Right renal cortex interstitium (tissue), 3 donors: ENCODE results near the gene ZFHX3. TPM values are rescaled to one million over a fixed set of nuclear protein-coding genes. Genes with fewer than 3 reads are reported as not detected.

Experiments used
- DNase-seq, 3 donors: peaks; one replicate each; pipeline ENCODE4 v3.0.0-alpha.2; 2013; ENCODE audit warnings: low read depth in 3 of 3, low spot score in 2 of 3
- polyA plus RNA-seq, 3 donors: library from polyadenylated mRNA; unstranded; fragments of 120-200 nt; gene quantifications; one replicate each; pipeline ENCODE4 v1.2.1, GENCODE V29; 2013; ENCODE audit not compliant: insufficient read length in 3 of 3

The ZFHX3 gene
- polyA plus RNA-seq, 3 donors: 16.5 to 18.9 (median 18.7) TPM

DNA sequence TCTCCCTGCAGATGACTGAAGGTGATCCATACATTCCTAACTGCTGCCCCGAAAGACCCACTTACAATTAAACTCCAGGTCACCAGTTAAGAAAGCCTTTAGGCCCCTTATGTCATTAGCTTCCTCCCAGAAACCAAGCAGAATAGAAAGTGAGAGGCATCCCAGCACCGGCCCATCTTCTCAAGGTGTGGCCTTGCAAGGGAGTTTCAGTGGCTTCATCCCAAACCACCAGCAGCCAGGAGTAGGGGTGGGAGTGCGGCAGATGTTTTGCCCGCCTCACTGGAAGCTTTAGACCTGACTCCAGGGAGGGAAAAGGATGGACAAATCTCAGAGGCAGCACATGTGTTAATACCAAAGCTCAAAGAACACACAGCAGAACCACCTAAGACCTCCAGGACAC lies 5.1 kb downstream of the ZFHX3 start:
- DNase-seq: no peak

DNA sequence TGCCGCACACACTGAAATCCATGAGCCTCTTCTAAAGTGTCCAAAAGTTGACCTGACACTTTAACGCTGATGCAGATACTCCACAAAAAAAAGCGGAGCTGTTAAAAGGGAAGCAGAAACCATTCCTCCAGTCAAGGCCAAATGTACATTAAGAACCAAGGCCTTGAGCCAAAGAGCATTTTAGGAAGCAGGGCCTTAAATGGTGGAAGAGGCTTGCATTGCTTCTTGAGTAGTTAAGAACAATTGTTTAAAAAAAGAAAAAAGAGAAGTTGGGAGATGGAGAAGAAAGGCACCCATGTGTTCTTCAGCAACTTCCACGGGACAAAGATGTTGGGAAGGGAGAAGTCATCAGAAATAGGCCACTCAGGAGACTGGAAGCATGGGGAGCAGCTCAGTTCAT lies 6.3 kb downstream of the ZFHX3 start:
- no peak for DNase-seq

DNA sequence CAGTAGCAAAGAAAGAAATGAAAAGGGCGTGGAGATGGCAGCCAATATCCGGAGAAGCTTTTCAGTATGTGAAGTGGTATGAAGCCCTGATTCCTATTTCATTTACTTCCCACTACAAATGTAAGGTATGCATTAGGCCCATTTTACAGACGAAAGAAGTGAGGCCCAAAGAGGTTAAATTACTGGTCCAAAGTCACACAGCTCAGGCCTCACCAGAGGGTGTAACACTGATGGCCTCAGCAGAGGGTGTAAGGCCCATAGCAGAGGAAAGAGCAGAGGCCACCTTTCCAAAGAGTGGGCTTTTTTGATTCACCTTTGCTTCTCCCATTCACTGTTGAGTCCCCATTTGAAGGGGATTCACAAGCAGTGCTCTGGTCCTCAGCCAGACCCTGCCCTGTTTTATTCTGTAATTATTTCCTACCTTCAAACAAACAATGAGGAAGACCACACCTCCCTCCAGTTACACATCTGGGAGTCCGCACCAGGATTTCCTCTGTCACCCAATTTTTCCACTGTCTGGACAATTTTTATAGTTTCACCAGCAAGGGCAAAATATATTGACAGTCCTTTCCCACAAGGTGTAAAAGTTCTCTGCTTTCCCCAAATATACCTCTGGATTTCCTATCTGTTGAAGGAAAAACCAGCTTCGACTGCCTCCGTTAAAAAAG lies 7.1 kb downstream of the ZFHX3 start:
- DNase-seq: no peak

DNA sequence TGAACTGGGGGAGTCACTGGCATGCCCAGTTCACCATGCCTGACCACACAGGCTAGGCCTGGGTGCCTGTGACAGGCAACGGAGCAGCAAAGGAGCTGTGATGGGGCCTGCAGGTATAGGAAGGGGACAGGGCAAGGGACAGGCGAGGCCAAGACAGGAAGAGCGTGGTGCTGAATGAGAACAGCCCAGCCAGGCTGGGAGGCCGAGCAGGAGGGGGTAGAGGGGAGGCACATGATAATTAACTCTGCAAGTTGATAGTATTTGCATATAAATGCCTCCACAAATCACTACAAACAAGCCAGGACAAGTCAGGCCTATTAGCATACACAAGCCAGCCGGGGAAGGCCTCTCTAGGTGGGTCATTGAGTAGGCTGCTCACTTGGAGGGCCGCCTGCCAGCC lies 7.8 kb downstream of the ZFHX3 start:
- no peak for DNase-seq

DNA sequence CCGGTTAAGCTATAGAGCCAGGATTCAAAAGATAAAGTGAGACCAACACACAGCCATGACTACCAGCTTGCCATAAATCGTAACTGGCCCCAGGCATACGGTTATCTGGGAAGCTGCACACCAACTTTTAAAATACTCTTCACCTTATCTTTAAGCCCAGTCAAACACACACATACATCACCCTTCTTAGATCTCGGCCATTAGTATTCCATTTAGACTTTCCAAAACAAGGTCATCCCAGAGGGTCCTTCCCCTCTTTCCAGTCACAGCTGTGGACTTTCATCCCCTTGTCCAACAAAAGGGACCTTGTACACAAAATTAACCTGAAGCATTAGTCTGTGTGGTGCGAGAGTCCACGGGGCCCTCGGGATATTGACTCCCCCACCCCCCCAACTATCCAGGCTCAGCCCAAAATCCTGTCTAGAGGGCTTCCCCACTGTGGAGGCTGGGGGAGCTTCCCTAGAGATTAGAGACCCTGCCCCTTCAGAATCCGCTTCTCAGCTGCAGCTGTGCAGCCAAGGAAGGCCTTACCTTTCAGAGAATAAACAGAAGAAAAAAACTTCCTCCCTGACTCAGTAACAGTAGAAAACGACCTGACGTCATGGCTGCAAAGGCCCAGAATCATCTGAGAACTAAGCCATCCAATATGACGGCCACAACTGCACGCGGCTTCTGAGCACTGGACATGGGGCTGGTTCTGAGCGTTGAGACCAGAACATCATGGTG lies 9.9 kb downstream of the ZFHX3 start:
- no peak for DNase-seq

DNA sequence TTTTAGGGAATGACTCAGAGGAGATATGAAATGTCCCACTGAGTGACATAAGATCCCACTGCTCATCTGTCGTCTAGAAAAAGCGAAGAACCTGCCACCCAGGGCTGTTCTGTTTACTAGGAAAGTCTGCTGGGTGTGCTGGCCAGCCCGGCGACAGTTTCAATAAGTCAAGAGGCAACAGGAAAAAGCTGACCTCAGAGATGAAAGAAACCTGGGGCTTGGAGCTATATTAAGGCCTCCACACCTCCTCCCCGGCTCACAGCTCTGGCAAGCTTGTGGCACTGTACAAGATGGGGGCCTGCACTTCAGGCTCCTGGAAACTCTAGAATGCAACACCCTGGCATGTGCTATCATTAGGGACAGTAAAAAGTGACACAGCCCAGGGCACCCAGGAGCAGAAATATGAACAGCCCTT lies 10.6 kb downstream of the ZFHX3 start:
- no peak for DNase-seq

DNA sequence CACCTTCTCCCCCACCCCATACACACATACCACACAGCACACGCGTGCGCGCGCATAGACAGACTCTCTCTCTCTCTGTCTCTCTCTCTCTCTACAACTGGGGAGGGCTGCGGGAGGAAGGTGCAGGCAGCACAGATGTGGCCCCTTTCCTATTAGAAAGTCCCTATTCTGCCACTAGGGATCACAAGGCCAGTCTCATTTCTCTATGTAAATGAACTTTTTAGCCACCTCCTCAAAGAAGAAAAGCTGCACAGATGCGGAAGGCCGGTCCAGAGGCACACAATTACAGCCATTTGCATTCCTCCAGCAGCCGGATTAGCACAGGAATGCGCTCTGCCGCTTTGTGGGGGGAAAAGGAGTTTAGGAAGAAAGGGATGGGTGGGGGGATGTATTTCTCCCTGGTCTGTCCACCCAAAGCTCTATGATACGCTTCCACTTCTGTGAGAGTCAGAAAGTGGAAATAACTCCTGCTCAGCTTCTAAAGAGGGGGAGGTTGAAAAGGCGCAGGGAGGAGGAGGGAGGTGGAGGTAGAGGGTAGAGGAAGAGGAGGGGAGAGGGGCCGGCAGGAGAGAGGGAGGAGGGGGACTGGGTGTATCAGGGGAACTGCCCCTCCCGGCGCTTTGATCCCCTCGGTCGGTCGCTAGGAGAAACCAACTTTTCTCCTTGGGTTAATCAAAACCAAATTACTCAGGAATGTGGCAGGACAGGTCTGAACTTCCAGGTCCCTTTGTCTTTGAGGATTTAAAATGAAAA lies 11.7 kb downstream of the ZFHX3 start:
- DNase-seq: no peak

DNA sequence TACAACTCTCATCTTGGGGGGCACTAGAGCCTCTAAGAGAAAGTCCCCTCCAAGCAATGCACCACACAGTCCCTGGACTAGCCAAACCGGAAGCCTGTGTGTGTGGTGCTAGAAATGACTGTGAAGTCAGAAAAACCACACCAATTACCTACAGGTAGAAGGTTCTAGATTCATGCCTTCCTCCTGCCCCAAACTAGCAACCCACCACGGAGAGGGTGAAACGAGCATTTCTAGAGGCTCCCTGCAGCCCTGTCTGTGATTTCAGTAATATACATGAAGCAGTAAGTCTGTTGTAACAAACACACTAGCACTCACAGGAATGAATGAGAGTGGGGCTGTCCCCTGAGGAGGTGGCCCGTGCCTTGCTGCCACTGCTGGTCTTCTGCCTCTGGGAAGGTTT lies 13.6 kb downstream of the ZFHX3 start:
- no peak for DNase-seq

DNA sequence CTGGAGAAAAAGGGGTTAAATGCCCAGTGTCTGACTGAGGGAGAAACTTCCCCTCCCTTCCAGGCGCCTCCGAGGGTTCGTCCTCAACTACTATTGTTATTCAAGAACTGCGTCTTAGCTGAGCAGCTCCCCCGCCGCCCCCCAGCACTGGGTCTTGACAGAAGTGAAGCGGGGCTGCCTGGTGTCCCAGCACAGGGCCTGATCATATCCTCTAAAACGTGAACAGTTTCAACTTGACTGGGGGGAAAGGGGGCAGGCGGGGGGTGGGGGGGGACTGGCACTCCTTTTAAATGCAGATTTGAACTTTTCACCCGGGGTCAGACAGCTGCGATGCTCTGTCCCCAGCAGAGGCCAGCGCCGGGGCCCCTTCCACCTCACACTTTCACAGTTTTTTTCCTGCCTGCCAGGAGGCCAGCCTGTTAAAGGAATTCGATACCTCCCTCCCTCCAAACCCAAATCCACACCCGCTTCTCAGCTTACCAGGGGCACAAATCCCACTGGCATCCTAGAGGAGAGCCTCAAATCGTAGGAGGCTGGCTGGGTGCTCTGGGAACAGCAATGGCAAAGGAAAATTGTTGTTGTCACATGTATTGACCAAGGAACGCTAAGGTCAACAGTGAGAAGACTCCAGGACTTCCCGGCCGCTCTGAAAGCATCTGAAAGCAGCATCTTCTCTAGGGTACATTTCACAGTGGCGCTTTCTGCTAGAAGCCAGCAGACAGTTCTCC lies 14.5 kb downstream of the ZFHX3 start:
- no peak for DNase-seq

DNA sequence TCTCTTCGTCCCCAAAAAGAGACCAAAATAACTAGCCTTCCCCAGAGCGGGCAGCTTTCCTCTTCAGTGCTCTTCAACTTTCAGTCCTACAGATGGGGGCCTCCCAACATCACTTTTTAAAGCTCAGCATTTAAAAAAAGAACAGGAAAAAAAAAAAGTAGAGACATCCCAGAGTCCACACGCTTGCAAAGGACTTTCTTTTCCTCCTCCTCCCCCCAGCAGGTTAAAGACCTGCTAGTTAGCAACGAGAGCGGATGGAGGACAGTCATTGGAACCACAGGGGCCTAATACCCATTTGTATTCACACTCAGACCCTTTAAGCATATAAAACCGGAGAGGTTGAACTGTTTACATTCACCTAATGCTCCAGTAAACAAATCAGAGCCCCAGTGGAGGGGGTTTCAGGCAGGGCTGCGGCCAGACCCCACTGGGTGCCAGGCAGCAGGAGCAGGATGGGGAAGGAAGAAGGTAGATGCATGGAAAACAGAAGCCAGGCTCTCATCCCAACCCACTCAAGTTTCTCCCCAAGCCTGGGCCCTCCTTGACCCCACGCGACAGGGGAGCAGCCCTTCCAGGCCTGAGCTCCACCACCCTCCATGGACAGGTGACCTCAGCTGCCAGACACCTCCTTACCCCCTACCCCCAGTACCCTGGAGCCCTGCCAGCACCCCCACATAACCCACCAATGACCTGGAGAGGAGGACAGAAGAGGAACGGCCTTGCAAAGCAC lies 15.2 kb downstream of the ZFHX3 start:
- no peak for DNase-seq

DNA sequence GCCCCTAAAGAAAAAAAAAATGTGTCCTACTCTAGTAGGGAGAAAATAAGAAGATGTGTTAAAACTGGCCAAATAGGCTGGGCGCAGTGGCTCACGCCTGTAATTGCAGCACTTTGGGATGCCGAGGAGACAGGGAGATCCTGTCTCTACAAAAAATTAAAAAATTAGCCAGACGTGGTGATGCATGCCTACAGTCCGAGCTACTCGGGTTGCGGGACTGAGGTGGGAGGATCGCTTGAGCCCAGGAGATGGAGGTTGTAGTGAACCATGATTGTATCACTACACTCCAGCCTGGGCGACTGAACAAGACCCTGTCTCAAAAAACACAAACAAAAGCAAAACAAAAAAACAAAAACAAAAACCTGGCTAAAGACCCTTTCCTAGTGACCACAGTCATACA lies 15.9 kb downstream of the ZFHX3 start:
- no peak for DNase-seq

DNA sequence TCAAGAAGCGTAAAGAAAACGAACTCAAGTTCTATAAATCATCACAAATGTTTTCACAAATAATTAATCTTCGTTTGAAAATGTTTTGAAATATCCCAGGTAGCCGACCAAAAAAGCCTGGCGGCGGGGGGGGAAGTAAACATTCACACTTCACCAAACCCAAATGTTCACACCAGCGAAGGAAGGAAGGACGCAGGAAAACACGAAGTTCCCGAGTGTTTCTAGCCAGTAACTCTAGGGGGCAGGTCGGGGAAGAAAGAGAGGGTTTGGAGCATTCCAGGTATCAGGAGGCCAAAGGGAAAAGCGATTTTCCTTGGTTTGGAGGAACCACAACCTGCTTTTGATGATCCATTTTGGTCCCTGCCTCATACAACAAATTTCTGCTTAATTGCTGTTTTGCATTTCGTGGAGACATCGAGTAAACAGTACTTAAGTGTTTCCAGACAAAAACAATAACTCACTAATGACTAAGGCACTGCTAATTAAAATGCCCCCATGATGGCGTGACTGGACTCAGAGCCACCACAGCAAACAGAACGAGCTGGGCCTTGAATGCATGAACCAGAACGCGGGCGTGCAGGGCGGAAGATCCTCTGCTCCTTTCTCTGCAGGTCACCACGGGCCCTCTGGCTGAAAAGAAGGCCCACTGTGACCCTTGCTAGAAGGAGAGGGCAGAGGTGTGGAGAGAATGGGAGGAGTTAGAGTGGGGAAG lies 16.6 kb downstream of the ZFHX3 start:
- DNase-seq: no peak

DNA sequence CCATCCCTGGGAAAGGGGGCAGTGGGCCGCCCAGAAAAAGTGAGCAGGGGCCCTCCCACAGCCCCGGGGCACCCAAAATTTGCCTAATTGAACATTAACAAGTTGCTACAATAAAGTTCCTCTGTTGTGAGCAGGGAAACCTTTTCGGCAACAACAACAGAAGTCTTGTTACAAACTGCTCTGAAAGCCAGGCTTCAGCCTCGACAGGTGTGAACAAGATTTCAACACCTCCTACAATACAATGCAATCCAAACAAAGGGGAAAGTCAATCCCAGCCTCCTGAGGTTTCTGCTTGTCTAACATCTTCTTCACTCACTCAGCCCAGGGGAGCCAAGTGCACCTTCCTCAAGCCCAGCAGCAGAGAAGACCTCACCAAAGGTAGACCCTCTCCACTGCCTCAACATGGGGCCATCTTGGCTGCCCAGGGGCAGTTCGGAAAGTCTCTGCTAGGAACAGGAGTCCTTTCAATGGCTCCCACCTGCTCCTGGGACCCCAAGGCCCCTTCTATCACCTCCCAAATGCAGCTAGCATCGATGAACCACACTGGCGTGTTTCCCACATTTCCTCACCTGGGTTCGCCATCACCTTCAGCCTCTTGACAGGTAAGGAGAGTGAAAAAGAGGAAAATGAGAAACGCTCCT lies 19.1 kb downstream of the ZFHX3 start:
- DNase-seq: no peak

DNA sequence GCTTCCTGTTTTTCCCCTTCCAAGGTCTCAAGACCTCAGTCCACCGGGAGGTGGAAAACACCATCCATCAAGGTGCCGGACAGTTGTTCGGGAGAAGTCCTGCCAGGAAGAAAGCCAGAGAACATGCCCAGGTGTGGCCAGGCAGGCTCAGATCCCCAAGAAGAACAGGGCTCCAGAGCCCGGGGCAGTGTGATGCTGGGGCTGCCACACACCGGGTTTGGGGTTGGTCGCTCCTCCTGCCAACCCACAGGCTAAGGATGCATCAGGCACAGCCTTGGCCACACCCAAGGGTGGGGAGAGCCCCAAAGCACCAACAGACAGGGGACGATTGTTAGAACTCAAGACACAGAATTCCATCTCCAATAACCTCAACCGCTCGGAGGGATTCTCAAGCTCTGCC lies 19.7 kb downstream of the ZFHX3 start:
- DNase-seq: no peak

DNA sequence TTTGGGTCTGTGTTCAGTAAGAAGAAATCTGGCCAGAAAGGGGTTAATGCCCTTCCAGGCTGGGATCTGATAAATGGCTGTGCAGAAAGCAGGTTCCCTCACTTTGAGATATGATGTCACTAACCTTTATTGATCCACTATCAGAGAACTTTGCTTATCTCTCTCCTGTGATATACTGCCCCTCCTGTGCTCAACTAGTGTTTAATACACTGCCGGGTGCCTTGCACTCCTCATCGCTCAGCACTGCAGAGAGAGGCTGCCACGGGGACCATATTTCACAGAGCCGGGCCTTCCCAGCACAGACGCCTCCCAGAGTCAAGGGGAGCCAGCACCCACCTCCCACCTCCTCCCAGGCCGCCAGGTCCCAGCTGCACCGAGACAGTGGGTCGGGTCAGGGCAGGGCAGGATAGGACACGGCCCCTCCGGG lies 20.2 kb downstream of the ZFHX3 start:
- DNase-seq: no peak

DNA sequence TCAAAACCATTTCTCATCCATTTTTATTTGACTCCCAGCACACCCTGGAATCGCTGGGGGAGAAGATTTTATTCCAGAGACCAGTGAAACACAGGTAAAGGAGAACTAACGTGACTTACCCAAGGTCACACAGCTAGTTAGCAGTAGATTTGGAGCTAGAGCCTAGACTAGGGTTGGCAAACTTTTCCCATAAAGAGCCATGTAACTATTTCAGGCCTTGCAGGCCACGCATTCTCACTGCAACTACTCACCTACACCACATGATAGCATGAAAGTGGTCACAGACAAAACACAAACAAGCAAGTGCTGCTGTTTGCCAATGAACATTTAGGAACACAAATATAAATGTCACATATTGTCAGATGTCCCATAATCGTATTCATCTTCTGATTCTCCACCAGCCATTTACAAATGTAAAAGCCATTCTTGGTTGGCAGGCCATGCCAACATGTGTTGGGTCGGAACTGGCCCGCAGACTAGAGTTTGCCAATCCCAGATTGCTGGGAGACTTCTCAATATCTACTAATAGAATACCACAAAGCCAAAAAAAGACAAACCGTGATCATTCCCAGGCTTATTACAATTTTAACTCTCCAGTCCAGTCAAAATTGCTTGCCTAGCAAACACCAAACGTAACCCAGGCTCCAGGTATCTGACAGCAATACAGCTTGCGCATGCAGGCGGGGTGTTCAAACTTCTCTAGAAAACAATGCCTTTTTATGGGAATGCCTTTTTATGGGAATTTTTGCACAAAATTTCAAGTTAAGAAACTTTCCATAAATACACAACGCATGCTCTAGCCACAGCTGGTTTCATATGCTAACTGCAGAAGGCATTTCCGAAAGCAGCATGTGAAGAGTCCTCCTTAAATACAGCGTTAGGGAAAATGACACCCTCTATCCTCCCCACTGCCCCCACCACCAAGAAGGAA lies 20.9 kb downstream of the ZFHX3 start:
- no peak for DNase-seq

DNA sequence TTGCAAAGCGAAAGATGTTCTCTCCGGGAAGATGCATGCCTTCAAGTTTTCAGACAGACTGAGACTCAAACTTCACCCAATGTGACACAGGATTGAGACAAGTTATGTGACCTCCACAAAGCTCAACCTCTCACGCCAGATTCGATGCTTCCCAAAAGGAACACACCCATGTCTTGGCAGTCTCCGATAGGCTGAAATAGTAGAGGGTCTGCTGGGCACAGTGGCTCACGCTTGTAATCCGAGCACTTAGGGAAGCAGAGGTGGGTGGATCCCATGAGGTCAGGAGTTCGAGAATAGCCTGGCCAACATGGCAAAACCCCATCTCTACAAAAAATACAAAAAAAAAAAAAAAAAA lies 22.1 kb downstream of the ZFHX3 start:
- no peak for DNase-seq

DNA sequence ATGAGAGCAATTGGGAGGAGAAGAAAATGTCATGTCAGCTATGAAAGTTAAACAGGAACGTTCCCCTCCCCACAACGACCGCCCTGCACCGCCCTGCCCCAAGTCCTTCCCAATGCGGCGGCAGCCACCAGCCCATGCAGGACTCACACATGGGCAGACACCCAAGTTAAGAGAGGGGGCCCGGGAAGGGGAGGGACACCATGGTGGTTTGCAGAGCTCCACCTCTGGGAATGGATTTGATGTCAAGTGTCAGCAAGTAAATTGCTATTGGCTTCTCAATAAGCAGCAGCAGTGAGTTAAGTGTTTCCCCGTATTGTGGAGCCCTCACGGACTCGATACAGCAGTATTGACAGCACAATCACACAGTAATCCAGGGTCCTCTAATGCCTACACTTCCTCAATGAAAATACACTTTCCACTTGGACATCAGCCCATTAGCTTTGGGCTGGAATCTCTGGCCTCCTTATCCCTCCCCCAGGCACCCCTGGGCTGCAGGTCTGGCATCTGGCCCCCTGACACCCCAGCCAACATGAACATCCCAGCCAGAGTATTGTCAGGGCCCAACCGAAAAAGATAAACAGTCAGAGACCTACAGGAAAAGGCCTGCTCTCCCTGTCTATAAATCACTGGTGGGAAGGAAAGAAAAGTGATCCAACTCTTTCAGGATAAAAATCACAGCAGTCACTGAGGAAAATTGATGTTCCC lies 22.6 kb downstream of the ZFHX3 start:
- DNase-seq: no peak
